Parathyroid adenoma (tissue), 2 donors: Measurements from ENCODE around the gene KCNK18.

Source experiments
- H2AFZ ChIP-seq: fragments of 300-600 bp; sonication (generic); one replicate; pipeline ENCODE4 v1.7.0; 2017; ENCODE audit warnings: antibody characterized with exemption, mild to moderate bottlenecking
- H3K27ac ChIP-seq: fragments of 300-600 bp; sonication (generic); one replicate; pipeline ENCODE4 v1.7.0; 2017
- H3K27me3 ChIP-seq: fragments of 300-600 bp; sonication (generic); one replicate; pipeline ENCODE4 v1.7.0; 2017; ENCODE audit warnings: low read length; ENCODE audit not compliant: control insufficient read depth, insufficient read depth
- H3K36me3 ChIP-seq: fragments of 300-600 bp; sonication (generic); one replicate; pipeline ENCODE4 v1.7.0; 2017; ENCODE audit warnings: low read length; ENCODE audit not compliant: control insufficient read depth, insufficient read depth
- H3K4me1 ChIP-seq: fragments of 300-600 bp; sonication (generic); one replicate; pipeline ENCODE4 v1.7.0; 2017; ENCODE audit warnings: control low read depth
- H3K4me2 ChIP-seq: fragments of 300-600 bp; sonication (generic); one replicate; pipeline ENCODE4 v1.7.0; 2017; ENCODE audit warnings: low read length
- H3K4me3 ChIP-seq: fragments of 300-600 bp; sonication (generic); one replicate; pipeline ENCODE4 v1.7.0; 2017; ENCODE audit warnings: low read depth, low read length
- H3K79me2 ChIP-seq: fragments of 300-600 bp; sonication (generic); one replicate; pipeline ENCODE4 v1.7.0; 2017; ENCODE audit warnings: control low read depth
- H3K9ac ChIP-seq: fragments of 300-600 bp; sonication (generic); one replicate; pipeline ENCODE4 v1.7.0; 2017; ENCODE audit warnings: mild to moderate bottlenecking
- H3K9me3 ChIP-seq: fragments of 300-600 bp; sonication (generic); one replicate; pipeline ENCODE4 v1.7.0; 2017; ENCODE audit warnings: low read length; ENCODE audit not compliant: control insufficient read depth
- TF ChIP-seq, protein P1 (sequence below): fragments of 300-600 bp; sonication (generic); IDR thresholded peaks from one replicate; pipeline ENCODE4 v1.7.0; 2017; ENCODE audit warnings: antibody characterized with exemption, mild to moderate bottlenecking
- donor health status: primary hyperparathyroidism.

KCNK18 gene

GRCh38 chr10:117259279-117259678 lies 62.0 kb downstream of the KCNK18 start:
- Histone ChIP-seq H3K27ac (no peak overlapping the region), H3K9me3 (no peaks in the 10 kb centered on the region), H3K27me3 (no peaks in the 10 kb centered on the region), H3K36me3 (no peaks in the 10 kb centered on the region), H2AFZ (no peak overlapping the region), H3K4me1 (no peaks in the 10 kb centered on the region), H3K4me3 (no peak overlapping the region), H3K79me2 (no peaks in the 10 kb centered on the region), H3K4me2 (no peak overlapping the region), H3K9ac (no peak overlapping the region)
- TF ChIP-seq, protein P1, sequence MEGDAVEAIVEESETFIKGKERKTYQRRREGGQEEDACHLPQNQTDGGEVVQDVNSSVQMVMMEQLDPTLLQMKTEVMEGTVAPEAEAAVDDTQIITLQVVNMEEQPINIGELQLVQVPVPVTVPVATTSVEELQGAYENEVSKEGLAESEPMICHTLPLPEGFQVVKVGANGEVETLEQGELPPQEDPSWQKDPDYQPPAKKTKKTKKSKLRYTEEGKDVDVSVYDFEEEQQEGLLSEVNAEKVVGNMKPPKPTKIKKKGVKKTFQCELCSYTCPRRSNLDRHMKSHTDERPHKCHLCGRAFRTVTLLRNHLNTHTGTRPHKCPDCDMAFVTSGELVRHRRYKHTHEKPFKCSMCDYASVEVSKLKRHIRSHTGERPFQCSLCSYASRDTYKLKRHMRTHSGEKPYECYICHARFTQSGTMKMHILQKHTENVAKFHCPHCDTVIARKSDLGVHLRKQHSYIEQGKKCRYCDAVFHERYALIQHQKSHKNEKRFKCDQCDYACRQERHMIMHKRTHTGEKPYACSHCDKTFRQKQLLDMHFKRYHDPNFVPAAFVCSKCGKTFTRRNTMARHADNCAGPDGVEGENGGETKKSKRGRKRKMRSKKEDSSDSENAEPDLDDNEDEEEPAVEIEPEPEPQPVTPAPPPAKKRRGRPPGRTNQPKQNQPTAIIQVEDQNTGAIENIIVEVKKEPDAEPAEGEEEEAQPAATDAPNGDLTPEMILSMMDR: no peak
